Mesenchymal stem cell (in vitro differentiated cells and primary cell): Measurements from ENCODE around the gene SHH.
"Not testable (repeated sequence)": the region's sequence is repeated elsewhere in the genome, so short reads cannot be mapped to it uniquely, and the experiment has no call there.

Experiments used
- DNase-seq: peaks from one replicate; pipeline ENCODE4 v3.0.0-alpha.2; 2013
- H2AFZ ChIP-seq: one replicate; pipeline ENCODE4 v1.6.1; 2013; ENCODE audit warnings: low read depth, mild to moderate bottlenecking, control low read depth, inconsistent platforms, low read length, moderate library complexity
- H2AK5ac ChIP-seq: 2 replicates; pipeline ENCODE4 v1.6.1; 2013; ENCODE audit warnings: low read length, moderate library complexity, mild to moderate bottlenecking, inconsistent platforms; ENCODE audit not compliant: severe bottlenecking
- H2BK120ac ChIP-seq: one replicate; pipeline ENCODE4 v1.6.1; 2013; ENCODE audit warnings: low read depth, mild to moderate bottlenecking, inconsistent platforms, low read length, moderate library complexity
- H2BK12ac ChIP-seq, 2 experiments: one replicate each; pipeline ENCODE4 v1.6.1; 2013; ENCODE audit warnings: inconsistent platforms in 2 of 2, low read length in 2 of 2, mild to moderate bottlenecking in 2 of 2, moderate library complexity in 2 of 2, control low read depth in 1 of 2
- H2BK15ac ChIP-seq: one replicate; pipeline ENCODE4 v1.6.1; 2013; ENCODE audit warnings: mild to moderate bottlenecking, low read depth, inconsistent platforms; ENCODE audit not compliant: poor library complexity, severe bottlenecking
- H2BK5ac ChIP-seq: 2 replicates; pipeline ENCODE4 v1.6.1; 2013; ENCODE audit warnings: low read depth, mild to moderate bottlenecking, low read length, control low read depth, inconsistent platforms; ENCODE audit not compliant: poor library complexity, severe bottlenecking
- H3K14ac ChIP-seq, 2 experiments: one replicate each; pipeline ENCODE4 v1.6.1; 2013; ENCODE audit warnings: inconsistent platforms in 2 of 2, low read length in 2 of 2, control low read depth in 1 of 2, mild to moderate bottlenecking in 1 of 2, moderate library complexity in 1 of 2
- H3K18ac ChIP-seq, 2 experiments: one replicate each; pipeline ENCODE4 v1.6.1; 2013; ENCODE audit warnings: inconsistent platforms in 2 of 2, low read length in 2 of 2, control low read depth in 1 of 2, low read depth in 1 of 2, mild to moderate bottlenecking in 1 of 2
- H3K23ac ChIP-seq, 2 experiments: one replicate each; pipeline ENCODE4 v1.6.1; 2013; ENCODE audit warnings: inconsistent platforms in 2 of 2, low read length in 2 of 2, mild to moderate bottlenecking in 2 of 2, moderate library complexity in 2 of 2, control low read depth in 1 of 2
- H3K27ac ChIP-seq: 2 replicates; pipeline ENCODE4 v1.5.1; 2013; ENCODE audit warnings: mild to moderate bottlenecking, moderate library complexity, low read length, control low read depth, inconsistent platforms; ENCODE audit not compliant: poor library complexity, severe bottlenecking
- H3K27me3 ChIP-seq, 2 experiments: 2 replicates each; pipeline versions ENCODE4 v1.6.1 to v1.7.0; 2013; ENCODE audit warnings: low read length in 2 of 2, mild to moderate bottlenecking in 2 of 2, moderate library complexity in 2 of 2, control low read depth in 1 of 2, inconsistent platforms in 1 of 2; ENCODE audit not compliant: control insufficient read depth in 1 of 2, insufficient read depth in 1 of 2
- H3K36me3 ChIP-seq, 2 experiments: 2 replicates each; pipeline versions ENCODE4 v1.6.1 to v1.7.0; 2013; ENCODE audit warnings: low read length in 2 of 2, control low read depth in 1 of 2, inconsistent platforms in 1 of 2, low read depth in 1 of 2, mild to moderate bottlenecking in 1 of 2; ENCODE audit not compliant: insufficient read depth in 2 of 2, control insufficient read depth in 1 of 2
- H3K4ac ChIP-seq, 2 experiments: one replicate each; pipeline ENCODE4 v1.6.1; 2013; ENCODE audit warnings: inconsistent platforms in 2 of 2, low read length in 2 of 2, mild to moderate bottlenecking in 2 of 2, moderate library complexity in 2 of 2, control low read depth in 1 of 2, low read depth in 1 of 2
- H3K4me1 ChIP-seq: 2 replicates; pipeline ENCODE4 v1.6.1; 2013; ENCODE audit warnings: low read depth, low read length, control low read depth; ENCODE audit not compliant: control insufficient read depth, insufficient read depth
- H3K4me2 ChIP-seq: 2 replicates; pipeline ENCODE4 v1.6.1; 2013; ENCODE audit warnings: low read length, mild to moderate bottlenecking, inconsistent platforms; ENCODE audit not compliant: poor library complexity, severe bottlenecking
- H3K4me3 ChIP-seq, 2 experiments: 2 replicates each; pipeline versions ENCODE4 v1.5.1 to v1.7.0; 2013; ENCODE audit warnings: low read length in 2 of 2, mild to moderate bottlenecking in 2 of 2, control low read depth in 1 of 2, low read depth in 1 of 2; ENCODE audit not compliant: insufficient read depth in 1 of 2
- H3K79me1 ChIP-seq: replicated peaks from 2 replicates; pipeline ENCODE4 v1.6.1; 2013; ENCODE audit warnings: mild to moderate bottlenecking, control low read depth, low read length, inconsistent platforms; ENCODE audit not compliant: poor library complexity, severe bottlenecking
- H3K9ac ChIP-seq: 2 replicates; pipeline ENCODE4 v1.7.0; 2013; ENCODE audit warnings: mild to moderate bottlenecking, low read length, moderate library complexity
- H3K9me3 ChIP-seq: 2 replicates; pipeline ENCODE4 v1.7.0; 2013; ENCODE audit warnings: mild to moderate bottlenecking, low read length; ENCODE audit not compliant: control insufficient read depth
- H4K8ac ChIP-seq: one replicate; pipeline ENCODE4 v1.6.1; 2013; ENCODE audit warnings: inconsistent platforms, mild to moderate bottlenecking, low read length, moderate library complexity
- H4K91ac ChIP-seq: one replicate; pipeline ENCODE4 v1.6.1; 2013; ENCODE audit warnings: mild to moderate bottlenecking, low read length, inconsistent platforms
- WGBS: methylation state at CpG from one replicate; pipeline ENCODE4 v1.1.7; 2013; ENCODE audit warnings: mixed read lengths; 5-methylcytosine and 5-hydroxymethylcytosine counted together

Gene SHH

GRCh38 chr7:155818820-155819168 is 6.5 kb upstream of the SHH start:
- Histone ChIP-seq H2BK15ac (no peak overlapping the region), H2BK12ac (no peak overlapping the region), H3K4me1 (peaks cover 13% of the 10 kb centered on the region), H3K23ac (no peak overlapping the region), H3K36me3 (no peaks in the 10 kb centered on the region), H2BK120ac (no peak overlapping the region), H2AFZ (no peak overlapping the region), H3K4ac (no peak overlapping the region), H3K18ac (no peak overlapping the region), H3K14ac (no peak overlapping the region), H3K79me1 (no peaks in the 10 kb centered on the region), H3K9me3 (no peaks in the 10 kb centered on the region), H3K9ac (no peak overlapping the region), H4K8ac (no peak overlapping the region), H3K4me3 (no peak overlapping the region), H2AK5ac (no peak overlapping the region), H4K91ac (no peak overlapping the region), H3K27me3 (peaks cover 24 to 37% of the 10 kb centered on the region in 2 experiments), H3K4me2 (no peak overlapping the region), H2BK5ac (no peak overlapping the region), H3K27ac (no peak overlapping the region)
- WGBS, result 65% methylated on average over 6 of the region's 6 CpGs
- DNase-seq, result no peak

- 85% methylated on average over 21 of the region's 21 CpGs for WGBS
- Histone ChIP-seq H3K4me2 (no peak overlapping the region), H3K4me3 (no peak overlapping the region), H3K18ac (no peak overlapping the region), H3K4ac (no peak overlapping the region), H3K27me3 (peaks cover 29 to 42% of the 10 kb centered on the region in 2 experiments), H2BK120ac (no peak overlapping the region), H3K23ac (no peak overlapping the region), H3K9ac (no peak overlapping the region), H2BK12ac (no peak overlapping the region), H3K27ac (no peak overlapping the region), H3K14ac (no peak overlapping the region), H2AFZ (no peak overlapping the region), H3K9me3 (no peaks in the 10 kb centered on the region), H2AK5ac (no peak overlapping the region), H3K36me3 (no peaks in the 10 kb centered on the region), H2BK15ac (no peak overlapping the region), H2BK5ac (no peak overlapping the region), H3K4me1 (peaks cover 13% of the 10 kb centered on the region), H3K79me1 (no peaks in the 10 kb centered on the region), H4K91ac (no peak overlapping the region), H4K8ac (no peak overlapping the region)
- no peak for DNase-seq
Observed at GRCh38 chr7:155818154-155818819, 6.0 kb upstream of the SHH start.

GRCh38 chr7:155817515-155817914 is 5.3 kb upstream of the SHH start:
- not testable (repeated sequence) for H3K27ac ChIP-seq
- WGBS, result 81% methylated on average over 3 of the region's 4 CpGs

GRCh38 chr7:155816996-155817395 is 4.7 kb upstream of the SHH start:
- Histone ChIP-seq H3K9ac (no peak overlapping the region), H3K27ac (no peak overlapping the region), H3K4ac (no peak overlapping the region), H3K23ac (no peak overlapping the region), H2BK15ac (no peak overlapping the region), H3K4me2 (no peak overlapping the region), H3K27me3 (peaks cover 37 to 50% of the 10 kb centered on the region in 2 experiments), H3K14ac (no peak overlapping the region), H4K91ac (no peak overlapping the region), H3K4me1 (peaks cover 15% of the 10 kb centered on the region), H3K4me3 (no peak overlapping the region), H2BK12ac (no peak overlapping the region), H2BK5ac (no peak overlapping the region), H3K18ac (no peak overlapping the region), H3K9me3 (no peaks in the 10 kb centered on the region), H2AK5ac (no peak overlapping the region), H2BK120ac (no peak overlapping the region), H4K8ac (no peak overlapping the region), H2AFZ (no peak overlapping the region), H3K79me1 (no peaks in the 10 kb centered on the region), H3K36me3 (no peaks in the 10 kb centered on the region)
- 85% methylated on average over 16 of the region's 16 CpGs for WGBS
- no peak for DNase-seq

More at GRCh38 chr7:155817515-155817914, 5.3 kb upstream of the SHH start:
- H3K4ac ChIP-seq, DNase-seq, H3K4me2 ChIP-seq, H3K18ac ChIP-seq, H2AFZ ChIP-seq, H2BK120ac ChIP-seq, H2AK5ac ChIP-seq, H3K23ac ChIP-seq, H3K9ac ChIP-seq, H3K14ac ChIP-seq, H3K36me3 ChIP-seq, H3K4me3 ChIP-seq, H3K9me3 ChIP-seq, H2BK5ac ChIP-seq, H4K91ac ChIP-seq, H2BK15ac ChIP-seq, H3K79me1 ChIP-seq, H4K8ac ChIP-seq, H2BK12ac ChIP-seq: not testable (repeated sequence)
- H3K27me3 ChIP-seq, result peaks cover 31 to 45% of the 10 kb centered on the region in 2 experiments
- H3K4me1 ChIP-seq, result peaks cover 13% of the 10 kb centered on the region
